PC-9 (cell line): Measurements from ENCODE around the gene TAX1BP1. TPM values are rescaled to one million over a fixed set of nuclear protein-coding genes. Genes with fewer than 3 reads are reported as not detected.

Experiments used
- BruUV-seq: library from RNA; stranded (reverse); fragments of 400-500 nt; replicated peaks from 2 replicates; lab custom pipeline; 2021; lab: Mats Ljungman, UMichigan
- CTCF ChIA-PET: fragments of 300-600 bp; sonication (Branson Sonifier 250); formaldehyde crosslinking; loops from one replicate; lab custom pipeline; 2022; ENCODE audit warnings: antibody characterized with exemption; lab: Charles Lee
- POLR2A ChIA-PET: fragments of 300-600 bp; sonication (Branson Sonifier 250); formaldehyde crosslinking; loops from one replicate; lab custom pipeline; 2022; ENCODE audit warnings: antibody characterized with exemption; ENCODE audit not compliant: unreplicated experiment; lab: Charles Lee
- DNase-seq, 2 experiments: peaks; one replicate each; pipeline versions ENCODE4 v3.0.0 to v3.0.0-alpha.2; 2015 to 2022; ENCODE audit warnings: mixed read lengths in 1 of 2
- H2AFZ ChIP-seq: fragments of 200-600 bp; sonication (generic); 2 replicates; pipeline ENCODE4 v1.8.1; 2017; ENCODE audit warnings: antibody characterized with exemption
- H3F3A ChIP-seq: fragments of 200-600 bp; sonication (generic); 2 replicates; pipeline ENCODE4 v1.8.1; 2017; ENCODE audit warnings: antibody characterized with exemption, mild to moderate bottlenecking, low read depth; ENCODE audit not compliant: insufficient read depth
- H3K27ac ChIP-seq: fragments of 200-600 bp; sonication (generic); 2 replicates; pipeline ENCODE4 v1.6.1; 2016; ENCODE audit warnings: mixed run types
- H3K27me3 ChIP-seq: fragments of 200-600 bp; sonication (generic); 2 replicates; pipeline ENCODE4 v1.6.1; 2016; ENCODE audit warnings: low read depth, mixed run types; ENCODE audit not compliant: insufficient read depth
- H3K36me3 ChIP-seq: fragments of 200-600 bp; sonication (generic); 2 replicates; pipeline ENCODE4 v1.6.1; 2016; ENCODE audit warnings: low read depth, mixed run types
- H3K4me1 ChIP-seq: fragments of 200-600 bp; sonication (generic); replicated peaks from 2 replicates; pipeline ENCODE4 v1.6.1; 2016; ENCODE audit warnings: mixed run types; ENCODE audit not compliant: insufficient read depth
- H3K4me2 ChIP-seq: fragments of 200-600 bp; sonication (generic); 2 replicates; pipeline ENCODE4 v1.6.1; 2017; ENCODE audit warnings: mixed run types
- H3K4me3 ChIP-seq: fragments of 200-600 bp; sonication (generic); 2 replicates; pipeline ENCODE4 v1.6.1; 2016; ENCODE audit warnings: mixed run types
- H3K79me2 ChIP-seq: fragments of 200-600 bp; sonication (generic); 2 replicates; pipeline ENCODE4 v1.6.1; 2017; ENCODE audit warnings: low read depth, mixed run types
- H3K9me2 ChIP-seq: fragments of 200-600 bp; sonication (generic); 2 replicates; pipeline ENCODE4 v1.8.1; 2017; ENCODE audit warnings: mild to moderate bottlenecking; ENCODE audit not compliant: insufficient read depth
- H3K9me3 ChIP-seq: fragments of 200-600 bp; sonication (generic); 2 replicates; pipeline ENCODE4 v1.8.1; 2016; ENCODE audit warnings: low read depth; ENCODE audit not compliant: insufficient read depth
- H4K20me1 ChIP-seq: fragments of 200-600 bp; sonication (generic); 2 replicates; pipeline ENCODE4 v1.8.1; 2017; ENCODE audit not compliant: insufficient read depth
- EZH2 ChIP-seq: fragments of 200-600 bp; sonication (generic); IDR thresholded peaks from 2 replicates; pipeline ENCODE4 v1.8.0; 2017; ENCODE audit warnings: antibody characterized with exemption, low read depth
- intact Hi-C: fragments of 100-400 bp; cut with micrococcal nuclease; formaldehyde crosslinking; loops from one replicate; pipeline ENCODE4 v1.10.0; 2022; ENCODE audit not compliant: unreplicated experiment
- total RNA-seq: library from RNA; stranded (reverse); gene quantifications from 2 replicates; pipeline ENCODE4 v1.2.3, GENCODE V29; 2021
- TF ChIP-seq, protein P1 (sequence below): fragments of 200-600 bp; sonication (generic); conservative IDR thresholded peaks from 2 replicates; pipeline ENCODE4 v1.6.1; 2017; ENCODE audit warnings: mixed run types, antibody characterized with exemption, mild to moderate bottlenecking, moderate library complexity

TAX1BP1 gene
- total RNA-seq, 1 experiment from 2014 or later, result 174 TPM

DNA sequence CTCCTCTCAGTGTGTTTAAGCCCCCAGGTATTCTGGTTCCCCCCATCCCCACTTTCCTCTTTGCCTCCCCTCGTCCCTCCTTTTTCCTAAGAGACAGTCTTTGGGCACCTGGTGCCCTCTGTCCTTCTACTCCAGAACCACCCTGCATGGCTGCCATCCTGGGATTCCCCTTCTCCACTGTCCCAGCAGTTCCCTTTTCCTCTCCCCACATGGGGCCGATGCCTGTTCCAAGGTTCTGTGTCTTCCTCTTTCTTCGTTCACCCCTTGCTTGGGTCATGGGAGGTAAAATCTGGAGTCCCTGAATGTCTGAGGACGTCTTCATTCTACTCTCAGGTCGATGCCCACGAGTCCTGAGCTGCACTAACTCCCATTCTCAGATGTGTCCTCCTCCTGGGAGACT lies 120.8 kb downstream of the TAX1BP1 start:
- POLR2A ChIA-PET, result interaction anchor here (0.9 kb wide), 1 partner anchor 28 kb away, joined by 4 read pairs; no protein-coding TSS in a partner anchor
- Histone ChIP-seq H3K9me2 (no peaks in the 10 kb centered on the region), H4K20me1 (no peaks in the 10 kb centered on the region), H3F3A (no peaks in the 10 kb centered on the region), H3K27ac (no peak overlapping the region), H3K27me3 (no peaks in the 10 kb centered on the region), H3K36me3 (no peaks in the 10 kb centered on the region), H3K9me3 (no peaks in the 10 kb centered on the region), H3K4me2 (no peak overlapping the region), H2AFZ (no peak overlapping the region), H3K79me2 (no peaks in the 10 kb centered on the region), H3K4me1 (no peaks in the 10 kb centered on the region), H3K4me3 (no peak overlapping the region)
- no TSS peak for BruUV-seq
- intact Hi-C loops, result no loop called here
- TF ChIP-seq, protein P1, sequence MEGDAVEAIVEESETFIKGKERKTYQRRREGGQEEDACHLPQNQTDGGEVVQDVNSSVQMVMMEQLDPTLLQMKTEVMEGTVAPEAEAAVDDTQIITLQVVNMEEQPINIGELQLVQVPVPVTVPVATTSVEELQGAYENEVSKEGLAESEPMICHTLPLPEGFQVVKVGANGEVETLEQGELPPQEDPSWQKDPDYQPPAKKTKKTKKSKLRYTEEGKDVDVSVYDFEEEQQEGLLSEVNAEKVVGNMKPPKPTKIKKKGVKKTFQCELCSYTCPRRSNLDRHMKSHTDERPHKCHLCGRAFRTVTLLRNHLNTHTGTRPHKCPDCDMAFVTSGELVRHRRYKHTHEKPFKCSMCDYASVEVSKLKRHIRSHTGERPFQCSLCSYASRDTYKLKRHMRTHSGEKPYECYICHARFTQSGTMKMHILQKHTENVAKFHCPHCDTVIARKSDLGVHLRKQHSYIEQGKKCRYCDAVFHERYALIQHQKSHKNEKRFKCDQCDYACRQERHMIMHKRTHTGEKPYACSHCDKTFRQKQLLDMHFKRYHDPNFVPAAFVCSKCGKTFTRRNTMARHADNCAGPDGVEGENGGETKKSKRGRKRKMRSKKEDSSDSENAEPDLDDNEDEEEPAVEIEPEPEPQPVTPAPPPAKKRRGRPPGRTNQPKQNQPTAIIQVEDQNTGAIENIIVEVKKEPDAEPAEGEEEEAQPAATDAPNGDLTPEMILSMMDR, result no peak
- TF ChIP-seq EZH2, result no peak
- no peak for DNase-seq
- CTCF ChIA-PET, result no interaction called here

DNA sequence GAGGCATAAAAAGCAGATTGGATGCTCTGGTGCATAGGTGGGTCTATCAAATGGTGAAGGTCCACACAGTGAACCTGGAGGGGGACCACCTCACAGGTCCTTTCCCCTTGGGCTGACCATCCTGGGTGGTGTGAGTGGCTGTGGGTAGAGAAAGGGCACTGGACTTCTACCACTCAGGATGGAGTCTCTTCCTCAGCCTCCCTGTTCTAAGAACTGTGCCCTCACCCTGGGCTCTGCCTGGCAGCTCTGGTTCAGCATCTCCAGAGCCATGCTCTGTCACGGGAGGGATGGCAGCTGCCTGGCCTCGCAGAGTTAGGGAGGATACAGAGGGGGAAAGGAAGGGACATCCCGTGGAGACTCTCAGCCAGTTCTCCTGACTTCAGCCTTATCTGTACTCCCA lies 121.8 kb downstream of the TAX1BP1 start:
- no TSS peak for BruUV-seq
- Histone ChIP-seq H3F3A (no peaks in the 10 kb centered on the region), H3K27me3 (no peaks in the 10 kb centered on the region), H3K9me2 (no peaks in the 10 kb centered on the region), H3K9me3 (no peaks in the 10 kb centered on the region), H3K36me3 (no peaks in the 10 kb centered on the region), H3K79me2 (no peaks in the 10 kb centered on the region), H3K4me1 (no peaks in the 10 kb centered on the region), H3K4me3 (no peak overlapping the region), H3K4me2 (no peak overlapping the region), H4K20me1 (no peaks in the 10 kb centered on the region), H2AFZ (no peak overlapping the region), H3K27ac (no peak overlapping the region)
- ChIA-PET CTCF (interaction anchor here (0.6 kb wide), 1 partner anchor 35 kb away, joined by 5 read pairs; no protein-coding TSS in a partner anchor), POLR2A (interaction anchor here (0.6 to 0.9 kb wide), 2 partner anchors 27 to 251 kb away, joined by 4 to 5 read pairs; no protein-coding TSS in a partner anchor)
- TF ChIP-seq EZH2, result no peak
- TF ChIP-seq, protein P1, result no peak
- intact Hi-C loops, result no loop called here
- DNase-seq, result no peak

DNA sequence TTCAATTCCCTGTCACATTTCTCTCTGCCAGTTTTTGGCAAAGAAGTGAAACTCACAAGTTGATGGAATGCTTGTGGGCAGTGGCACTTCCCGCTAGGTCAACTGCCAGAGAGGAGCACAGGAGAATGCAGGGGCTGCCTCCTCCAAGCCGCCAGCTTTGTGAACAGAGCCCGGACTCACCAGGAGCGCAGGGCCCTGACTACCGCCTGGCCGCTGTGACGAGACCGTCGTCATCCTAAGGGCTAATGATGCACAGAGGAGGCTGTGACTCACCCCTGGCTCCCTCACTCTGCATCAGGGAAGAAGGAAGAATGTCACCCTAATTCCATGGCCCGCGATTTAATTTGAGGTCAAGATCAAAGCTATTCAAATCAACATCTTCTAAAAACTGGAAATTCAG lies 123.9 kb downstream of the TAX1BP1 start:
- no TSS peak for BruUV-seq
- intact Hi-C loops, result no loop called here
- Histone ChIP-seq H3F3A (no peaks in the 10 kb centered on the region), H3K4me2 (no peak overlapping the region), H4K20me1 (no peaks in the 10 kb centered on the region), H3K4me1 (no peaks in the 10 kb centered on the region), H3K4me3 (no peak overlapping the region), H3K27ac (no peak overlapping the region), H3K9me3 (no peaks in the 10 kb centered on the region), H3K27me3 (no peaks in the 10 kb centered on the region), H2AFZ (no peak overlapping the region), H3K9me2 (no peaks in the 10 kb centered on the region), H3K79me2 (no peaks in the 10 kb centered on the region), H3K36me3 (no peaks in the 10 kb centered on the region)
- TF ChIP-seq, protein P1, result no peak
- no peak for TF ChIP-seq EZH2
- DNase-seq, result peak; percentile 41 to 64
- CTCF ChIA-PET, result interaction anchor here (0.6 kb wide), 2 partner anchors 140 to 800 kb away, joined by 4 read pairs; no protein-coding TSS in a partner anchor
- POLR2A ChIA-PET, result interaction anchor here (0.6 kb wide), 1 partner anchor 1645 kb away, joined by 4 read pairs; no protein-coding TSS in a partner anchor
